HepG2 (cell line): ENCODE data around the gene GFY. TPM values are rescaled to one million over a fixed set of nuclear protein-coding genes. Genes with fewer than 3 reads are reported as not detected.

Experiments used
- ATAC-seq: fragments of 200-7000 bp; cut with Tn5 transposase; 3 replicates; pipeline ENCODE4 v1.9.1; 2020; ENCODE audit warnings: mild to moderate bottlenecking, moderate library complexity
- BruUV-seq: library from RNA; stranded (reverse); fragments of 400-500 nt; replicated peaks from 2 replicates; lab custom pipeline; 2021; lab: Mats Ljungman, UMichigan
- CTCF ChIA-PET: fragments of 300-600 bp; formaldehyde crosslinking; extraction: SDS; loops from one replicate; lab custom pipeline; 2021; ENCODE audit warnings: low total read pairs, inconsistent platforms, low intra/inter-chr PET ratio; lab: Yijun Ruan, JAX
- POLR2A ChIA-PET: fragments of 350-600 bp; sonication (Branson Sonifier 250); formaldehyde crosslinking; loops from one replicate; lab custom pipeline; 2020; ENCODE audit warnings: antibody characterized with exemption, inconsistent platforms; lab: Yijun Ruan, JAX
- DNase-seq: peaks from one replicate; pipeline ENCODE4 v3.0.0-alpha.2; 2015; ENCODE audit warnings: low spot score
- FAIRE-seq: peaks from 3 replicates; lab custom pipeline; 2011; peaks lifted over from hg19 to GRCh38; lab: Jason Lieb, UNC
- H2AFZ ChIP-seq: one replicate; pipeline ENCODE4 v1.6.1; 2011; ENCODE audit warnings: low read length, inconsistent platforms
- H3K27ac ChIP-seq: fragments of 300-600 bp; 3 replicates; pipeline ENCODE4 v1.8.0; 2011; ENCODE audit warnings: mixed run types, mild to moderate bottlenecking, mixed read lengths, low read length, inconsistent platforms; ENCODE audit not compliant: insufficient read depth; ENCODE audit errors: extremely low read length
- H3K27me3 ChIP-seq, 2 experiments: fragments of 200-600 bp in 1 of 2; 2 replicates in 1 of 2; 3 replicates in 1 of 2; pipeline versions ENCODE4 v1.6.0 to v1.8.0; 2011; ENCODE audit warnings: low read length in 2 of 2, mild to moderate bottlenecking in 2 of 2, moderate library complexity in 2 of 2, inconsistent platforms in 1 of 2; ENCODE audit not compliant: insufficient read depth in 2 of 2, control insufficient read depth in 1 of 2
- H3K36me3 ChIP-seq, 2 experiments: fragments of 200-600 bp in 1 of 2; replicated peaks in 1 of 2; 2 replicates in 1 of 2; 3 replicates in 1 of 2; pipeline versions ENCODE4 v1.5.1 to v1.8.0; 2011; ENCODE audit warnings: low read length in 2 of 2, inconsistent platforms in 1 of 2; ENCODE audit not compliant: insufficient read depth in 2 of 2, control insufficient read depth in 1 of 2
- H3K4me1 ChIP-seq: 2 replicates; pipeline ENCODE4 v1.5.1; 2012; ENCODE audit warnings: low read length, inconsistent platforms; ENCODE audit not compliant: insufficient read depth
- H3K4me2 ChIP-seq: 2 replicates; pipeline ENCODE4 v1.6.0; 2011; ENCODE audit warnings: low read depth, low read length, inconsistent platforms
- H3K4me3 ChIP-seq, 3 experiments: fragments of 200-600 bp in 1 of 3; sonication (generic), shearing (Covaris generic) in 1 of 3; replicated peaks in 1 of 3; 2 replicates each; pipeline ENCODE4 v1.5.1; 2011 to 2016; ENCODE audit warnings: low read length in 3 of 3, inconsistent platforms in 2 of 3, low read depth in 2 of 3, mild to moderate bottlenecking in 2 of 3, control low read depth in 1 of 3, mixed read lengths in 1 of 3; ENCODE audit not compliant: insufficient read depth in 1 of 3
- H3K79me2 ChIP-seq: one replicate; pipeline ENCODE4 v1.6.1; 2011; ENCODE audit warnings: low read length, inconsistent platforms; ENCODE audit not compliant: insufficient read depth
- H3K9ac ChIP-seq: 2 replicates; pipeline ENCODE4 v1.6.0; 2011; ENCODE audit warnings: mild to moderate bottlenecking, low read depth, low read length, inconsistent platforms; ENCODE audit not compliant: insufficient read depth
- H3K9me3 ChIP-seq: 2 replicates; pipeline ENCODE4 v1.5.1; 2012; ENCODE audit warnings: mild to moderate bottlenecking, low read length
- H4K20me1 ChIP-seq: 2 replicates; pipeline ENCODE4 v1.6.0; 2011; ENCODE audit warnings: inconsistent platforms, mild to moderate bottlenecking, low read length, moderate library complexity; ENCODE audit not compliant: insufficient read depth
- BORCS8-MEF2B ChIP-seq: sonication (generic); formaldehyde crosslinking; IDR thresholded peaks from 2 replicates; pipeline ENCODE4 v1.8.0; 2022; ENCODE audit warnings: mild to moderate bottlenecking, missing genetic modification reagents
- FOXM1 ChIP-seq: sonication (generic); formaldehyde crosslinking; IDR thresholded peaks from 2 replicates; pipeline ENCODE4 v1.5.0; 2020; ENCODE audit warnings: missing genetic modification reagents
- HDAC2 ChIP-seq: sonication (generic); formaldehyde crosslinking; IDR thresholded peaks from 2 replicates; pipeline ENCODE4 v1.4.0; 2020; ENCODE audit warnings: missing genetic modification reagents
- HNRNPH1 ChIP-seq: fragments of 200-400 bp; formaldehyde crosslinking; optimal IDR thresholded peaks from 2 replicates; pipeline ENCODE3; 2017; ENCODE audit warnings: mild to moderate bottlenecking, low read depth, low read length
- NONO ChIP-seq, 2 experiments: fragments of 450-650 bp in 1 of 2; sonication (generic) in 1 of 2; formaldehyde crosslinking in 1 of 2; IDR thresholded peaks in 1 of 2; conservative IDR thresholded peaks in 1 of 2; 2 replicates each; pipeline versions ENCODE4 v1.6.1 to v1.8.0; 2017 to 2022; ENCODE audit warnings: mild to moderate bottlenecking in 1 of 2, missing genetic modification reagents in 1 of 2, moderate library complexity in 1 of 2
- POLR2AphosphoS5 ChIP-seq: IDR thresholded peaks from 2 replicates; pipeline ENCODE4 v1.6.1; 2012; ENCODE audit warnings: low read depth, low read length
- RFX1 ChIP-seq: fragments of 450-650 bp; IDR thresholded peaks from 2 replicates; pipeline ENCODE4 v1.6.1; 2017
- TCF7 ChIP-seq: sonication (generic); IDR thresholded peaks from 2 replicates; pipeline ENCODE4 v1.6.1; 2016; ENCODE audit warnings: antibody characterized with exemption, low read depth
- YY1 ChIP-seq: IDR thresholded peaks from 2 replicates; pipeline ENCODE4 v1.6.1; 2011; ENCODE audit warnings: low read length, low read depth, moderate library complexity, mild to moderate bottlenecking; ENCODE audit not compliant: insufficient read depth, insufficient replicate concordance
- ZNF17 ChIP-seq: sonication (generic); formaldehyde crosslinking; IDR thresholded peaks from 2 replicates; pipeline ENCODE4 v1.5.0; 2020; ENCODE audit warnings: mild to moderate bottlenecking, missing genetic modification reagents
- ZNF343 ChIP-seq: sonication (generic); formaldehyde crosslinking; IDR thresholded peaks from 2 replicates; pipeline ENCODE4 v1.4.0; 2020; ENCODE audit warnings: mild to moderate bottlenecking, missing genetic modification reagents
- ZNF883 ChIP-seq: sonication (generic); formaldehyde crosslinking; IDR thresholded peaks from 2 replicates; pipeline ENCODE4 v1.5.1; 2020; ENCODE audit warnings: mild to moderate bottlenecking, missing genetic modification reagents; ENCODE audit errors: not compliant biosample characterization
- WGBS: methylation state at CpG from one replicate; pipeline ENCODE4 v1.1.6; 2017; ENCODE audit warnings: low lambda C conversion rate; 5-methylcytosine and 5-hydroxymethylcytosine counted together
- in situ Hi-C: cut with HindIII; loops from 2 replicates; pipeline ENCODE4 v1.10.0; 2017; ENCODE audit warnings: low pct_unique_long_range_greater_than_20kb; ENCODE audit not compliant: extremely low pct_ligation_motif_present
- intact Hi-C: fragments of 100-400 bp; cut with micrococcal nuclease; formaldehyde crosslinking; loops from one replicate; pipeline ENCODE4 v1.10.0; 2022; ENCODE audit not compliant: unreplicated experiment
- polyA plus RNA-seq, 8 experiments: library from polyadenylated mRNA; depleted of rRNA in 3 of 8; stranded (reverse) in 7 of 8; unstranded in 1 of 8; fragments of >200 nt; fragmentation: Illumina TruSeq in 4 of 8; extraction: Trizol in 4 of 8; gene quantifications; 2 replicates each; pipeline versions ENCODE4 v1.2.1 to v1.2.3, GENCODE V29; 2011 to 2016; ENCODE audit warnings: low read depth in 4 of 8, missing spikeins in 1 of 8, mixed read lengths in 1 of 8; ENCODE audit not compliant: insufficient read depth in 1 of 8
- total RNA-seq, 5 experiments: library from RNA; depleted of rRNA; stranded (reverse); fragments of >200 nt; fragmentation: Illumina TruSeq; extraction: Trizol; gene quantifications; 2 replicates each; pipeline ENCODE4 v1.2.3, GENCODE V29; 2016; ENCODE audit warnings: low read depth in 1 of 5
- TF ChIP-seq, protein P1 (sequence below): sonication (generic); formaldehyde crosslinking; IDR thresholded peaks from 2 replicates; pipeline ENCODE4 v1.8.0; 2022; ENCODE audit warnings: low read depth, missing genetic modification reagents
- TF ChIP-seq, protein P2 (sequence below): sonication (generic); formaldehyde crosslinking; IDR thresholded peaks from 2 replicates; pipeline ENCODE4 v1.4.0; 2020; ENCODE audit warnings: missing genetic modification reagents, borderline replicate concordance
- TF ChIP-seq, protein P3 (sequence below): sonication (generic); formaldehyde crosslinking; IDR thresholded peaks from 2 replicates; pipeline ENCODE4 v1.8.0; 2022; ENCODE audit warnings: missing genetic modification reagents, mild to moderate bottlenecking, borderline replicate concordance

The GFY gene
- total and polyA plus RNA-seq, 2 of the 13 experiments (the other 11 are each of a cell fraction or from before 2014, with no cell fraction given): not detected

DNA sequence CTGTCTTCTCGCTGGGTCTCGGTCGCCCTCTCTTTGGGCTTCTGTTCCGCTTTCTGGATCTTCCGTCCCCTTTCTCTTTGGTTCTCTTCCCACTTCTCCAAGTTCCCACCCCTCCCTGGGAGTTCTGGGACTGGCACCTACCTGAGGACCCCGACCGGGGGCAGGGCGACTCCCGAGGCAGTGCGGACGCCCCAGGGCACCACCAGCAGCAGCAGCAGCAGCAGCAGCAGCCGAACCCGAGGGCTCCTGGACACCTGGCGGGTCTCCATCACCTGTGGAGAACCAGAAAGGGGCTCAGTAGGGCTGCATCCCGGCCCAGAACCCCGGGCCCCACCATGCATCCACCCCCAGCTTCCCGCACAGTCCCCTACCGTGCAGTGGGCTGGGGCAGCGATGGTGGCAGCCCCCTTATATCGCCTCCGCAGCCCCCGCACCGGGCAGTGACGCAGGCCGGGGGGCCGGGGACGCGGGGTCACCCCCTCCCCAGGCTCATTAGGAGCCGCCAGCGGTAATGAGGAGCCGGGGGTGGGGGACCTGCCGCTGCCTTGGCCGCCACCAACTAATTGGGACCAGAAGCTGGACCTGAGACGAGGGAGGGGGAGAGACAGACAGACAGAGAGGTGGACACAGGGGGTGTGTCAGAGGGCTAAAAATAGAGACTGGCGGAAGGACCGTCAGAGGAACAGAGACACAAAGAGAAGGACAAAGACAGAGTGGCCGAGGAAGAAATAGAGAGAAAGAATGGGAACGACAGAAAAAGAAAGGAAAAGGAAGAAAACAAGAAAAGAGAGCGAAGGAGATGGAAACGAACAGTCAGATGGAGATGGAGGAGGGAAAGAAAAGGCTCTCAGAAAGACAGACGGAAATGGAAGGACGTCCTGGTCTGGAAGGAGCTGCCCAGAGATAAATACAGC lies 1.9 kb upstream of the GFY start, which contains the start of gene PTH2:
PTH2 (minus strand) TSS at position 371 of the 914 bp plus-strand sequence; CDS start at position 269, 102 bp downstream.
- in situ Hi-C loops (no loop called here), intact Hi-C loops (no loop called here)
- no peaks in the 10 kb centered on the region for H3K79me2 ChIP-seq
- no peaks in the 10 kb centered on the region for H3K9me3 ChIP-seq
- no peak within 1 kb of the TSS for H3K9ac ChIP-seq
- peaks cover 16 to 87% of the 10 kb centered on the region in 2 experiments for H3K27me3 ChIP-seq
- H3K4me2 ChIP-seq: 0 out of 2 replicates have a peak within 1 kb of the TSS, but pooled peaks have one; percentile 2
- WGBS: 24% methylated on average over 37 of the region's 42 CpGs
- H3K27ac ChIP-seq: no peak within 1 kb of the TSS
- FAIRE-seq (no peak), ATAC-seq (no peak), DNase-seq (no peak)
- BruUV-seq: no TSS peak
- ChIA-PET POLR2A (no interaction called here), CTCF (no interaction called here)
- TF ChIP-seq ZNF343 (no peak), YY1 (no peak), TCF7 (no peak), POLR2AphosphoS5 (no peak), BORCS8-MEF2B (no peak), HNRNPH1 (no peak), ZNF17 (CRISPR knock-in tag) (no peak), NONO (IDR thresholded peaks at IDR 0.05) (no peak), NONO (CRISPR knock-in tag; conservative IDR thresholded peaks at IDR 0.05) (no peak), RFX1 (no peak), ZNF883 (CRISPR knock-in tag) (no peak), HDAC2 (CRISPR knock-in tag) (no peak), FOXM1 (no peak)
- TF ChIP-seq, protein P1, sequence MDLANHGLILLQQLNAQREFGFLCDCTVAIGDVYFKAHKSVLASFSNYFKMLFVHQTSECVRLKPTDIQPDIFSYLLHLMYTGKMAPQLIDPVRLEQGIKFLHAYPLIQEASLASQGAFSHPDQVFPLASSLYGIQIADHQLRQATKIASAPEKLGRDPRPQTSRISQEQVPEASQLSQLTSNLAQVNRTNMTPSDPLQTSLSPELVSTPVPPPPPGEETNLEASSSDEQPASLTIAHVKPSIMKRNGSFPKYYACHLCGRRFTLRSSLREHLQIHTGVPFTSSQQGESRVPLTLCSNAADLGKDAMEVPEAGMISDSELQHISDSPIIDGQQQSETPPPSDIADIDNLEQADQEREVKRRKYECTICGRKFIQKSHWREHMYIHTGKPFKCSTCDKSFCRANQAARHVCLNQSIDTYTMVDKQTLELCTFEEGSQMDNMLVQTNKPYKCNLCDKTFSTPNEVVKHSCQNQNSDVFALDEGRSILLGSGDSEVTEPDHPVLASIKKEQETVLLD (CRISPR knock-in tag): no peak
- TF ChIP-seq, protein P2, sequence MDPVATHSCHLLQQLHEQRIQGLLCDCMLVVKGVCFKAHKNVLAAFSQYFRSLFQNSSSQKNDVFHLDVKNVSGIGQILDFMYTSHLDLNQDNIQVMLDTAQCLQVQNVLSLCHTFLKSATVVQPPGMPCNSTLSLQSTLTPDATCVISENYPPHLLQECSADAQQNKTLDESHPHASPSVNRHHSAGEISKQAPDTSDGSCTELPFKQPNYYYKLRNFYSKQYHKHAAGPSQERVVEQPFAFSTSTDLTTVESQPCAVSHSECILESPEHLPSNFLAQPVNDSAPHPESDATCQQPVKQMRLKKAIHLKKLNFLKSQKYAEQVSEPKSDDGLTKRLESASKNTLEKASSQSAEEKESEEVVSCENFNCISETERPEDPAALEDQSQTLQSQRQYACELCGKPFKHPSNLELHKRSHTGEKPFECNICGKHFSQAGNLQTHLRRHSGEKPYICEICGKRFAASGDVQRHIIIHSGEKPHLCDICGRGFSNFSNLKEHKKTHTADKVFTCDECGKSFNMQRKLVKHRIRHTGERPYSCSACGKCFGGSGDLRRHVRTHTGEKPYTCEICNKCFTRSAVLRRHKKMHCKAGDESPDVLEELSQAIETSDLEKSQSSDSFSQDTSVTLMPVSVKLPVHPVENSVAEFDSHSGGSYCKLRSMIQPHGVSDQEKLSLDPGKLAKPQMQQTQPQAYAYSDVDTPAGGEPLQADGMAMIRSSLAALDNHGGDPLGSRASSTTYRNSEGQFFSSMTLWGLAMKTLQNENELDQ (CRISPR knock-in tag): no peak
- TF ChIP-seq, protein P3, sequence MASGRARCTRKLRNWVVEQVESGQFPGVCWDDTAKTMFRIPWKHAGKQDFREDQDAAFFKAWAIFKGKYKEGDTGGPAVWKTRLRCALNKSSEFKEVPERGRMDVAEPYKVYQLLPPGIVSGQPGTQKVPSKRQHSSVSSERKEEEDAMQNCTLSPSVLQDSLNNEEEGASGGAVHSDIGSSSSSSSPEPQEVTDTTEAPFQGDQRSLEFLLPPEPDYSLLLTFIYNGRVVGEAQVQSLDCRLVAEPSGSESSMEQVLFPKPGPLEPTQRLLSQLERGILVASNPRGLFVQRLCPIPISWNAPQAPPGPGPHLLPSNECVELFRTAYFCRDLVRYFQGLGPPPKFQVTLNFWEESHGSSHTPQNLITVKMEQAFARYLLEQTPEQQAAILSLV (CRISPR knock-in tag): no peak
- no peak within 1 kb of the TSS for H2AFZ ChIP-seq
- H3K36me3 ChIP-seq: no peaks in the 10 kb centered on the region
- no peaks in the 10 kb centered on the region for H4K20me1 ChIP-seq
- peak within 1 kb of the TSS in 1 of 3 experiments; percentile 26; a peak in 1 of 6 replicates for H3K4me3 ChIP-seq
- H3K4me1 ChIP-seq: peaks cover 13% of the 10 kb centered on the region
